HepG2 (cell line): ENCODE data around the gene CFAP119. TPM values are rescaled to one million over a fixed set of nuclear protein-coding genes. Genes with fewer than 3 reads are reported as not detected.

ENCODE experiments used
- AGO2 ChIP-seq: fragments of 200-400 bp; formaldehyde crosslinking; optimal IDR thresholded peaks from 2 replicates; pipeline ENCODE3; 2017; ENCODE audit warnings: mild to moderate bottlenecking, low read depth, low read length, moderate library complexity
- CHD4 ChIP-seq: fragments of 200-600 bp; sonication (generic); IDR thresholded peaks from 2 replicates; pipeline ENCODE4 v1.7.0; 2017; ENCODE audit warnings: mild to moderate bottlenecking, low read length, borderline replicate concordance
- DDIT3 ChIP-seq: sonication (generic); formaldehyde crosslinking; IDR thresholded peaks from 2 replicates; pipeline ENCODE4 v1.4.0; 2020; ENCODE audit warnings: mild to moderate bottlenecking, missing genetic modification reagents
- IRF9 ChIP-seq: sonication (generic); formaldehyde crosslinking; IDR thresholded peaks from 2 replicates; pipeline ENCODE4 v1.8.0; 2022; ENCODE audit warnings: missing genetic modification reagents, mild to moderate bottlenecking, borderline replicate concordance
- NPAS2 ChIP-seq: sonication (generic); formaldehyde crosslinking; IDR thresholded peaks from 2 replicates; pipeline ENCODE4 v1.8.0; 2022; ENCODE audit warnings: mild to moderate bottlenecking, missing genetic modification reagents, borderline replicate concordance
- NR2F1 ChIP-seq, 2 experiments: fragments of 450-650 bp in 1 of 2; formaldehyde crosslinking in 1 of 2; IDR thresholded peaks; 2 replicates each; pipeline versions ENCODE4 v1.5.0 to v1.6.1; 2016 to 2020; ENCODE audit warnings: mild to moderate bottlenecking in 1 of 2, missing compliant biosample characterization in 1 of 2, missing genetic modification reagents in 1 of 2, moderate library complexity in 1 of 2
- SOX13 ChIP-seq, 3 experiments: fragments of 450-650 bp in 1 of 3; sonication (generic) in 1 of 3; formaldehyde crosslinking in 1 of 3; IDR thresholded peaks in 2 of 3; conservative IDR thresholded peaks in 1 of 3; 2 replicates each; pipeline versions ENCODE4 v1.5.0 to v1.6.1; 2016 to 2020; ENCODE audit warnings: antibody characterized with exemption in 1 of 3, mild to moderate bottlenecking in 1 of 3, missing compliant biosample characterization in 1 of 3, missing genetic modification reagents in 1 of 3, moderate library complexity in 1 of 3
- STAT5B ChIP-seq: sonication (generic); formaldehyde crosslinking; IDR thresholded peaks from 2 replicates; pipeline ENCODE4 v1.4.0; 2020; ENCODE audit warnings: missing genetic modification reagents
- THYN1 ChIP-seq: sonication (generic); formaldehyde crosslinking; IDR thresholded peaks from 2 replicates; pipeline ENCODE4 v1.8.1; 2023; ENCODE audit warnings: low read depth, mild to moderate bottlenecking, moderate library complexity, missing genetic modification reagents, borderline replicate concordance
- TRIM22 ChIP-seq: fragments of 450-650 bp; IDR thresholded peaks from 2 replicates; pipeline ENCODE4 v1.6.1; 2017
- ZNF235 ChIP-seq: sonication (generic); formaldehyde crosslinking; IDR thresholded peaks from 2 replicates; pipeline ENCODE4 v1.8.1; 2023; ENCODE audit warnings: mild to moderate bottlenecking, missing genetic modification reagents, borderline replicate concordance
- ZNF350 ChIP-seq: sonication (generic); formaldehyde crosslinking; IDR thresholded peaks from 2 replicates; pipeline ENCODE4 v1.4.0; 2020; ENCODE audit warnings: mild to moderate bottlenecking, low read depth, missing genetic modification reagents, borderline replicate concordance
- ZNF607 ChIP-seq: sonication (generic); formaldehyde crosslinking; IDR thresholded peaks from 2 replicates; pipeline ENCODE4 v1.5.1; 2020; ENCODE audit warnings: missing genetic modification reagents, mild to moderate bottlenecking, borderline replicate concordance
- ZNF615 ChIP-seq: sonication (generic); formaldehyde crosslinking; IDR thresholded peaks from 2 replicates; pipeline ENCODE4 v1.5.0; 2020; ENCODE audit warnings: mild to moderate bottlenecking, missing genetic modification reagents, borderline replicate concordance
- ZNF703 ChIP-seq: sonication (generic); formaldehyde crosslinking; IDR thresholded peaks from 2 replicates; pipeline ENCODE4 v1.5.1; 2020; ENCODE audit warnings: missing genetic modification reagents, mild to moderate bottlenecking, moderate library complexity, borderline replicate concordance
- ZNF761 ChIP-seq: sonication (generic); formaldehyde crosslinking; conservative IDR thresholded peaks from 2 replicates; pipeline ENCODE4 v1.4.0; 2020; ENCODE audit warnings: mild to moderate bottlenecking, missing genetic modification reagents
- ZNF768 ChIP-seq: sonication (generic); formaldehyde crosslinking; IDR thresholded peaks from 2 replicates; pipeline ENCODE4 v1.4.0; 2020; ENCODE audit warnings: missing genetic modification reagents
- polyA plus RNA-seq, 8 experiments: library from polyadenylated mRNA; depleted of rRNA in 3 of 8; stranded (reverse) in 7 of 8; unstranded in 1 of 8; fragments of >200 nt; fragmentation: Illumina TruSeq in 4 of 8; extraction: Trizol in 4 of 8; gene quantifications; 2 replicates each; pipeline versions ENCODE4 v1.2.1 to v1.2.3, GENCODE V29; 2011 to 2016; ENCODE audit warnings: low read depth in 4 of 8, missing spikeins in 1 of 8, mixed read lengths in 1 of 8; ENCODE audit not compliant: insufficient read depth in 1 of 8
- total RNA-seq, 5 experiments: library from RNA; depleted of rRNA; stranded (reverse); fragments of >200 nt; fragmentation: Illumina TruSeq; extraction: Trizol; gene quantifications; 2 replicates each; pipeline ENCODE4 v1.2.3, GENCODE V29; 2016; ENCODE audit warnings: low read depth in 1 of 5
- TF ChIP-seq, protein P1 (sequence below): sonication (generic); formaldehyde crosslinking; IDR thresholded peaks from 2 replicates; pipeline ENCODE4 v1.4.0; 2020; ENCODE audit warnings: missing genetic modification reagents, borderline replicate concordance
- TF ChIP-seq, protein P2 (sequence below): sonication (generic); formaldehyde crosslinking; IDR thresholded peaks from 2 replicates; pipeline ENCODE4 v1.5.0; 2020; ENCODE audit warnings: mild to moderate bottlenecking, missing genetic modification reagents

The CFAP119 gene
- total and polyA plus RNA-seq, 2 of the 13 experiments (the other 11 are each of a cell fraction or from before 2014, with no cell fraction given): 6.4 TPM

- TF ChIP-seq, protein P1, sequence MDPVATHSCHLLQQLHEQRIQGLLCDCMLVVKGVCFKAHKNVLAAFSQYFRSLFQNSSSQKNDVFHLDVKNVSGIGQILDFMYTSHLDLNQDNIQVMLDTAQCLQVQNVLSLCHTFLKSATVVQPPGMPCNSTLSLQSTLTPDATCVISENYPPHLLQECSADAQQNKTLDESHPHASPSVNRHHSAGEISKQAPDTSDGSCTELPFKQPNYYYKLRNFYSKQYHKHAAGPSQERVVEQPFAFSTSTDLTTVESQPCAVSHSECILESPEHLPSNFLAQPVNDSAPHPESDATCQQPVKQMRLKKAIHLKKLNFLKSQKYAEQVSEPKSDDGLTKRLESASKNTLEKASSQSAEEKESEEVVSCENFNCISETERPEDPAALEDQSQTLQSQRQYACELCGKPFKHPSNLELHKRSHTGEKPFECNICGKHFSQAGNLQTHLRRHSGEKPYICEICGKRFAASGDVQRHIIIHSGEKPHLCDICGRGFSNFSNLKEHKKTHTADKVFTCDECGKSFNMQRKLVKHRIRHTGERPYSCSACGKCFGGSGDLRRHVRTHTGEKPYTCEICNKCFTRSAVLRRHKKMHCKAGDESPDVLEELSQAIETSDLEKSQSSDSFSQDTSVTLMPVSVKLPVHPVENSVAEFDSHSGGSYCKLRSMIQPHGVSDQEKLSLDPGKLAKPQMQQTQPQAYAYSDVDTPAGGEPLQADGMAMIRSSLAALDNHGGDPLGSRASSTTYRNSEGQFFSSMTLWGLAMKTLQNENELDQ (CRISPR knock-in tag): 0 out of 2 replicates have a peak, but pooled peaks have one; percentile 9
- TF ChIP-seq ZNF615 (CRISPR knock-in tag) (no peak), AGO2 (peak; percentile 100), ZNF703 (CRISPR knock-in tag) (peak; percentile 93; the same call in 1 of the 2 replicates), ZNF235 (CRISPR knock-in tag) (0 out of 2 replicates have a peak, but pooled peaks have one; percentile 71), SOX13 (IDR thresholded peaks at IDR 0.05) (no peak), SOX13 (CRISPR knock-in tag; conservative IDR thresholded peaks at IDR 0.05 in 1 of 2, IDR thresholded peaks at IDR 0.05 in 1 of 2) (peak in 1 of 2 experiments; percentile 27; a peak in 1 of 4 replicates), ZNF768 (peak; percentile 74; the same call in 1 of the 2 replicates), IRF9 (CRISPR knock-in tag) (peak; percentile 88), CHD4 (no peak), ZNF607 (CRISPR knock-in tag) (peak; percentile 96), DDIT3 (no peak), NR2F1 (CRISPR knock-in tag; IDR thresholded peaks at IDR 0.05) (peak in 1 of 2 experiments; percentile 56; a peak in 3 of 4 replicates), STAT5B (CRISPR knock-in tag) (peak; percentile 44; the same call in 1 of the 2 replicates), ZNF761 (CRISPR knock-in tag) (peak; percentile 93), THYN1 (CRISPR knock-in tag) (no peak), TRIM22 (no peak), NPAS2 (CRISPR knock-in tag) (no peak; the same call in 1 of the 2 replicates), ZNF350 (CRISPR knock-in tag) (peak; percentile 83; the same call in 1 of the 2 replicates)
- TF ChIP-seq, protein P2, sequence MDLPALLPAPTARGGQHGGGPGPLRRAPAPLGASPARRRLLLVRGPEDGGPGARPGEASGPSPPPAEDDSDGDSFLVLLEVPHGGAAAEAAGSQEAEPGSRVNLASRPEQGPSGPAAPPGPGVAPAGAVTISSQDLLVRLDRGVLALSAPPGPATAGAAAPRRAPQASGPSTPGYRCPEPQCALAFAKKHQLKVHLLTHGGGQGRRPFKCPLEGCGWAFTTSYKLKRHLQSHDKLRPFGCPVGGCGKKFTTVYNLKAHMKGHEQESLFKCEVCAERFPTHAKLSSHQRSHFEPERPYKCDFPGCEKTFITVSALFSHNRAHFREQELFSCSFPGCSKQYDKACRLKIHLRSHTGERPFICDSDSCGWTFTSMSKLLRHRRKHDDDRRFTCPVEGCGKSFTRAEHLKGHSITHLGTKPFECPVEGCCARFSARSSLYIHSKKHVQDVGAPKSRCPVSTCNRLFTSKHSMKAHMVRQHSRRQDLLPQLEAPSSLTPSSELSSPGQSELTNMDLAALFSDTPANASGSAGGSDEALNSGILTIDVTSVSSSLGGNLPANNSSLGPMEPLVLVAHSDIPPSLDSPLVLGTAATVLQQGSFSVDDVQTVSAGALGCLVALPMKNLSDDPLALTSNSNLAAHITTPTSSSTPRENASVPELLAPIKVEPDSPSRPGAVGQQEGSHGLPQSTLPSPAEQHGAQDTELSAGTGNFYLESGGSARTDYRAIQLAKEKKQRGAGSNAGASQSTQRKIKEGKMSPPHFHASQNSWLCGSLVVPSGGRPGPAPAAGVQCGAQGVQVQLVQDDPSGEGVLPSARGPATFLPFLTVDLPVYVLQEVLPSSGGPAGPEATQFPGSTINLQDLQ (CRISPR knock-in tag): peak; percentile 70
These were observed 13.7 kb upstream of the CFAP119 start (continued) for GRCh38 chr16:30775392-30776188.
